K562 (cell line): ENCODE data around the gene MYL12A. TPM values are rescaled to one million over a fixed set of nuclear protein-coding genes. Genes with fewer than 3 reads are reported as not detected.
A peak's percentile ranks its signal among the peaks of the same experiment; 100 is the strongest.

ENCODE experiments used
- AFF4 ChIP-seq: sonication (generic); formaldehyde crosslinking; IDR thresholded peaks from 2 replicates; pipeline ENCODE4 v1.8.0; 2023; ENCODE audit warnings: mild to moderate bottlenecking, missing genetic modification reagents
- CBX5 ChIP-seq: IDR thresholded peaks from 2 replicates; pipeline ENCODE4 v1.6.1; 2014; ENCODE audit warnings: low read depth, borderline replicate concordance
- CREBBP ChIP-seq: IDR thresholded peaks from one replicate; pipeline ENCODE4 v1.6.1; 2012; ENCODE audit warnings: low read depth, mild to moderate bottlenecking, control low read depth, inconsistent platforms, low read length
- CREM ChIP-seq: IDR thresholded peaks from 2 replicates; pipeline ENCODE4 v1.6.1; 2014; ENCODE audit warnings: antibody characterized with exemption, low read depth
- KAT7 ChIP-seq: sonication (generic); formaldehyde crosslinking; IDR thresholded peaks from 2 replicates; pipeline ENCODE4 v1.8.0; 2022; ENCODE audit warnings: missing genetic modification reagents, mild to moderate bottlenecking, borderline replicate concordance
- NFIX ChIP-seq: fragments of 250-450 bp; sonication (Bioruptor Pico); IDR thresholded peaks from 2 replicates; pipeline ENCODE4 v1.4.0; 2020; ENCODE audit warnings: low read depth, mild to moderate bottlenecking, moderate library complexity
- PKNOX1 ChIP-seq: fragments of 450-650 bp; IDR thresholded peaks from 2 replicates; pipeline ENCODE4 v1.6.1; 2016
- POLR2AphosphoS2 ChIP-seq: IDR thresholded peaks from 2 replicates; pipeline ENCODE4 v1.6.1; 2012; ENCODE audit warnings: low read length, improper control_type of control experiment
- SMC3 ChIP-seq: conservative IDR thresholded peaks from 2 replicates; pipeline ENCODE4 v1.6.1; 2011; ENCODE audit warnings: low read depth, low read length, improper control_type of control experiment; ENCODE audit not compliant: insufficient read depth
- TEAD4 ChIP-seq, 2 experiments: sonication (generic) in 1 of 2; formaldehyde crosslinking in 1 of 2; IDR thresholded peaks; 2 replicates each; pipeline versions ENCODE4 v1.6.1 to v1.8.0; 2012 to 2022; ENCODE audit warnings: borderline replicate concordance in 1 of 2, inconsistent platforms in 1 of 2, low read length in 1 of 2, mild to moderate bottlenecking in 1 of 2, missing genetic modification reagents in 1 of 2
- THAP12 ChIP-seq: fragments of 250-450 bp; sonication (Bioruptor Pico); IDR thresholded peaks from 2 replicates; pipeline ENCODE4 v1.9.0; 2021; ENCODE audit warnings: mild to moderate bottlenecking, inconsistent platforms
- ZNF140 ChIP-seq: fragments of 250-450 bp; sonication (Bioruptor Pico); IDR thresholded peaks from 2 replicates; pipeline ENCODE4 v1.8.0; 2021; ENCODE audit warnings: moderate library complexity, mild to moderate bottlenecking, inconsistent platforms
- ZNF197 ChIP-seq: fragments of 200-800 bp; sonication (Bioruptor generic); IDR thresholded peaks from 2 replicates; pipeline ENCODE4 v1.6.1; 2016; ENCODE audit warnings: low read depth, missing genetic modification characterization, missing compliant biosample characterization
- ZNF830 ChIP-seq: fragments of 250-450 bp; sonication (Bioruptor Pico); IDR thresholded peaks from 2 replicates; pipeline ENCODE4 v1.5.0; 2021; ENCODE audit warnings: mild to moderate bottlenecking
- polyA plus RNA-seq, 8 experiments: library from polyadenylated mRNA; depleted of rRNA in 4 of 8; stranded (reverse) in 5 of 8; unstranded in 3 of 8; fragments of >200 nt; fragmentation: Nextera tagmentation in 2 of 8; fragmentation: Illumina TruSeq in 1 of 8; extraction: Ambion mirVana in 2 of 8; extraction: Trizol in 1 of 8; gene quantifications; 2 replicates each; pipeline versions ENCODE4 v1.2.1 to v1.2.3, GENCODE V29; 2011 to 2014; ENCODE audit warnings: inconsistent platforms in 1 of 8, missing spikeins in 1 of 8
- total RNA-seq, 7 experiments: library from RNA; depleted of rRNA in 6 of 7; stranded (reverse); fragments of >200 nt in 6 of 7; fragmentation: Illumina TruSeq in 2 of 7; extraction: Trizol in 2 of 7; gene quantifications; 2 replicates each; pipeline versions ENCODE4 v1.2.1 to v1.2.3, GENCODE V29; 2011 to 2021; ENCODE audit warnings: low replicate concordance in 1 of 7
- TF ChIP-seq, protein P1 (sequence below), 2 experiments: fragments of 450-650 bp in 1 of 2; sonication (generic) in 1 of 2; formaldehyde crosslinking in 1 of 2; IDR thresholded peaks in 1 of 2; conservative IDR thresholded peaks in 1 of 2; 2 replicates each; pipeline versions ENCODE4 v1.6.1 to v1.8.1; 2016 to 2023; ENCODE audit warnings: mild to moderate bottlenecking in 2 of 2, moderate library complexity in 2 of 2, inconsistent platforms in 1 of 2, missing genetic modification reagents in 1 of 2
- TF ChIP-seq, protein P2 (sequence below): fragments of 450-650 bp; formaldehyde crosslinking; IDR thresholded peaks from 2 replicates; pipeline ENCODE4 v1.4.0; 2020; ENCODE audit warnings: mild to moderate bottlenecking, moderate library complexity

The MYL12A gene
- total and polyA plus RNA-seq, 9 of the 15 experiments (the other 6 are each of a cell fraction or from before 2014, with no cell fraction given): 308 to 1,031 (median 559) TPM

GRCh38 chr18:3246635-3247239 lies 864 bp upstream of the MYL12A start (continued):
- no peak for TF ChIP-seq THAP12 (CRISPR knock-in tag)
- peak; percentile 65; the same call in 1 of the 2 replicates for TF ChIP-seq CREM
- no peak for TF ChIP-seq ZNF140 (CRISPR knock-in tag)
- TF ChIP-seq POLR2AphosphoS2: no peak
- peak; percentile 32; the same call in 1 of the 2 replicates for TF ChIP-seq AFF4 (CRISPR knock-in tag)
- no peak for TF ChIP-seq CREBBP
- TF ChIP-seq ZNF830 (CRISPR knock-in tag): no peak
- TF ChIP-seq PKNOX1: no peak; the same call in 1 of the 2 replicates
- TF ChIP-seq, protein P1, sequence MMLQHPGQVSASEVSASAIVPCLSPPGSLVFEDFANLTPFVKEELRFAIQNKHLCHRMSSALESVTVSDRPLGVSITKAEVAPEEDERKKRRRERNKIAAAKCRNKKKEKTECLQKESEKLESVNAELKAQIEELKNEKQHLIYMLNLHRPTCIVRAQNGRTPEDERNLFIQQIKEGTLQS (IDR thresholded peaks at IDR 0.05): no peak
- TF ChIP-seq, protein P1 (CRISPR knock-in tag; conservative IDR thresholded peaks at IDR 0.05): 0 out of 2 replicates have a peak, but pooled peaks have one; percentile 38
- no peak for TF ChIP-seq SMC3
- no peak; the same call in 1 of the 2 replicates for TF ChIP-seq CBX5
- TF ChIP-seq NFIX (CRISPR knock-in tag): no peak
- no peak for TF ChIP-seq ZNF197 (CRISPR knock-in tag)
- TF ChIP-seq, protein P2, sequence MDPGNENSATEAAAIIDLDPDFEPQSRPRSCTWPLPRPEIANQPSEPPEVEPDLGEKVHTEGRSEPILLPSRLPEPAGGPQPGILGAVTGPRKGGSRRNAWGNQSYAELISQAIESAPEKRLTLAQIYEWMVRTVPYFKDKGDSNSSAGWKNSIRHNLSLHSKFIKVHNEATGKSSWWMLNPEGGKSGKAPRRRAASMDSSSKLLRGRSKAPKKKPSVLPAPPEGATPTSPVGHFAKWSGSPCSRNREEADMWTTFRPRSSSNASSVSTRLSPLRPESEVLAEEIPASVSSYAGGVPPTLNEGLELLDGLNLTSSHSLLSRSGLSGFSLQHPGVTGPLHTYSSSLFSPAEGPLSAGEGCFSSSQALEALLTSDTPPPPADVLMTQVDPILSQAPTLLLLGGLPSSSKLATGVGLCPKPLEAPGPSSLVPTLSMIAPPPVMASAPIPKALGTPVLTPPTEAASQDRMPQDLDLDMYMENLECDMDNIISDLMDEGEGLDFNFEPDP: no peak
- TF ChIP-seq KAT7 (CRISPR knock-in tag): no peak
- peak; percentile 55; the same call in 1 of the 2 replicates for TF ChIP-seq TEAD4 (IDR thresholded peaks at IDR 0.05; ENCODE audit: low read length)
- TF ChIP-seq TEAD4 (CRISPR knock-in tag; IDR thresholded peaks at IDR 0.05; ENCODE audit: borderline replicate concordance): no peak
